Stimulated activated naive CD4-positive, alpha-beta T cell (primary cell): ENCODE measurements around the gene STK35.

Source experiments
- DNase-seq, 6 experiments: peaks; one replicate each; lab custom pipeline; 2025; lab: John Stamatoyannopoulos, UW

The STK35 gene

DNA sequence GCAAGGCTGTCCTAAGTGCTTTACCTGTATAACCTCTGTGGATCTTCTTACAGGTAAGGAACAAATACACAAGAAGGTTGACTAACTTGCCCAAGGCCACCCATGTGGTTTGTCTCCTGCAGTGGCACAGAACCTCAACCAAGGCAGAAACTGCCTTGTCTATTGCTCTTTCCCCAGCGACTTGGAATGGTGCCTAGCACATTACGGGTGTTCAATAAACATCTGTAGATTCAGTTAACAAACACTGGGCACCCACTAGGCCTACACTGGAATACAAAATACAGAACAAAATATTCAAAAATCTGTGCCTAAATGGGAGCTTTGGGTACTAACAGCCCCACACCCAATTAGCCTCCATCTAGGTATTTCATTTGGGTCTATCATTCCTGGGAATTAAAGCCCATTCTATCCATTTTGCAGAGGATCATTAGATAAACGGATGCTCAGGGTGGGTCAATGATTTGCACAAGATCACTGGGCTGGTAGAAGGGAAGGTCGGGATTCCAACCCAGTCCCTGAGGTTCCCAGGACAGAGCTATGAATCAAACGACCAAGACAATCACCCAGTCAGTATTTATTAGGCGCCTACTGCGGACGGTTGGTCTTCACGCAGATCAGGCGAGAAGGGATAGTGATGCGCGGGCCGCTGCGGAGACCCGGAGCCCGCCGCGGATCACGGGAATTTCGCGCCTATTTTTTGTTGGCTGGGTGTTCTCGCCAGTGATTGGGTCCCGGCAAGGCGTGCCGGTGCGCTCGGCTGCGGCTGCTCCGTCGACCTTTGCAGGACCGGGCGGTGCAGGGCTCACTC, at the start of gene STK35:
Gene STK35 (plus strand): TSS at position 771 of the 808 bp plus-strand sequence. CDS start 55 bp downstream, outside the sequence.
- DNase-seq, result no peak

DNA sequence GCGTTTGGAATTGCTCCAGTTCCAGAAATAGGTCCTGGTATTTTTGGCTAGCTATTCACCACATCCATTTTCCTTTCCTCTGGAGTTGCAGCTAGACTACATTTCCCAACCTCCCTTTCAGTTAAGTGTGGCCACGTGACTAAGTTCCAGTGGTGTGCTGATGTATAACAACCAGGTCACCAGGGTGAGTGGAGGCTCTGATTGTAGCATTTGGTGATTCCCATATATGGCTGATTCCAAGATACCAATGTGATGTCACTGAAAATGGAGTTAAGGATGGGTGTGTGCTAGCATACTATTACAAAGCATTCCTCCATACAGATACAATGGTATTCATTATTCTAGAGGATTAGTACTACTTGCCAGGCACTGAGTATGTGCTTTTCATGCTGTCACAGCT, 49.7 kb upstream of the STK35 start:
- no peak for DNase-seq

DNA sequence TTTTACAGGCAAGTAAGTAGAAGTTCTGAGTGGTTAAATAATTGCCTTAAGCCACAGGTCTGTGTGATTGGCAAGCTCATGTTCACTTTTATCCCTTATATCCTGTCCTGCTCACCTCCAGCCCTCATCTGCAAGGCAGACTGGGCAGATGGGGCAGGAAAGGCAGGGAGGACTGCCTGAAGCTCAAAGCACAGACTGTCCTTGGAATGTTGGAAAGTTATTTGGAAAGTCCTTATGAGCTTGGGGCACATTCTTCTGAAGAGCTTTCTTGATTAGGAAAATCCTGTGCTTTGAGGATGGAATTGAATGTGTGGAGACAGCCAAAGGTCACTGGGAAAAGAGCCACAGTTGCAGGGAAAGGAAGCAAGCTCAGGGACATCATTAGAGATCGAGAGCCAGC, 48.9 kb upstream of the STK35 start:
- no peak for DNase-seq

DNA sequence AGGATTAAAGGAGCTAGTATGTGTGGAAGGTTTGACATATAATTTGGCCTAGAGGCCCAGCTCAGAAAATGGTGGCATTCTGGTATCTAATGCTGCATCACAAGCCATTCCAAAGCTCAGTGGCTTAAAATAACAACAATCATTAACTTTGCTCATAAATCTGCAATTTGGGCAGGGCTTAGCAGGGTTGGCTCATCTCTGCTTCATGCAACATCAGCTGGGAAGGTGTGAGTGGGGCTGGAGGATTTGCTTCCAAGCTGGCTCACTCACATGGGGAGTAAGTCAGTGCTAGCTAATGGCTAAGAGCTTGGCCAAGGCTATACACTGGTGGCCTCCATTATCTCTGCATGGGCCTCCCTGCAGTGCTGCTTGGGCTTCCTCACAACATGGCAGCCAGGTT, 48.0 kb upstream of the STK35 start:
- no peak for DNase-seq

DNA sequence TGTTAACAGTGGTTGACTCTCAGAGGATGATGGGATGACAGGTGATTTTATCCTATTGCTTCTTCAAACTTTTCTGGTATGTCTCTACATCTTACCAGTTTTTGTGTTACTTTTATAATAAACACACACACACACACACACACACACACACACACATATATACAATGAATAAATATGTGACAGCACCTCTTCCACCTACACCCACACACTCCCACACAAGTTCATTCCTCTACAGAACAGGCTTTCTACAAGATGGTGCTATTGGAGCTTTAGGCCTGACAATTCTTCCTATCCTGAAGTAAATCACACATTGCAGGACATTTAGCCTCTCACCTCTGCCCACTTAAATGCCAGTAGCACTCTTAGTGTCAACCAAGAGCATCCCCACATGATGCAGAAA, 46.7 kb upstream of the STK35 start:
- DNase-seq, result no peak

DNA sequence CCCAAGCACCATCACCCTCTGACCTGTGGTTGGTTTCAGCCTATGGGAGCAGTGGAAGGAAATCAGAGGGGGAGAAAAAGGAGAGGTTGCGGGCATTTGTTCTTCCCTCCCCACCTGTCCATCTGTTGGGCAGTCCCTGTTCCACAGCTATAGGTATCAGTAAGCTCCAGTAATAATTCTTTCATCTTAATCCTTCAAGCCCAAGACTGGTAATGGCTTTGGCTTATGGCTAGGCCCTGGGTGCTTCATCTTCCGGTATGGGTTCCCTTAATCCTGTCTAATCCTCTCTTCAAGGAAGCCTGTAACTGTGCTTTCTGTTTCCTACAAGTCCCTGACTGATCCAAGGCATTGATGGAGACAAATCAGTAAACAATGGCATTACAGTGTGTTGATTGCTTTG, 42.2 kb upstream of the STK35 start:
- DNase-seq, result no peak

DNA sequence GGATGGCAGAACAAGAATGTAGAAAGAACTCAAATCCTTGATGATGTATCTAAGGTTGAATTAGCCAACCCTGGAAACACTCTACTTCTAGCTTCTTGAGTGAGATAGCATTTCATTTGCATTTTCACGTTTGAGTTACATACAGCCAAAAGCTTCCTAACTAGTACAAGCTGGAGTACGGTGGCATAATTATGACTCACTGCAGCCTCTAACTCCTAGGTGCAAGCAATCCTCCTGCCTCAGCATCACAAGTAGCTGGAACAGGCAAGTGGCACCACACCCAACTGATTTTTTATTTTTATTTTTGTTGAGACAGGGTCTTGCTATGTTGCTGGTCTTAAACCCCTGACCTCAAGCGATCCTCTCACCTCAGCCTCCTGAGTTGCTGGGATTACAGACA, 36.5 kb upstream of the STK35 start:
- no peak for DNase-seq

DNA sequence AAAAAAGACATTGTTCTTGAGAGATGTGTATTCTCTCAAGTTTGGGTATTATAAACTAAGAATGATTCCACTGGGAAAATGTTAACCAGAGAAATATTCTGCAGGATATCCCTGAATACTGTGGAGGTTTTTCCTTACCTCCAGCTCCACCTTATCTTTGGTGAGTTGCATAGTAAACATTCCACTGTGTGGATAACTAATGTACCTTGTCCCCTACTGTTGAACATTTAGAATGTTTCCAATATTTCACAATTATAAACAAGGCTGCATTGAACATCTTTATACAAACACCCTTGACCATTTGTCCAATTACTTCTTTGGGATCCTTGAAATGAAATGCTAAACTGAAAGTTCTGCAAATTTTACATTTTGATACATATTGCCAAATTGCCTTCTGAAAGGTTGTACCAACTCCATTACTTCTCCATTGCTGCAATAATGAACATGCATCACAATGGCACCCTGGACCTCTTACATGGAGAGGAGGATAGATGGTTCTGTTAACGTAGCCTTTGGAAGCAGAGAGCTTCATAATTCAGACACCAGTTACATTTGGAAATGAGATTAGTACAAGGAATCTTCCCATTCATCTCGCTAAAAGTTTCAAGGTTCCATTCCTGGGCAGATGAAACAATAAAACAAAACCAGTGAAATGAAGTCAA, 35.0 kb upstream of the STK35 start:
- DNase-seq, result no peak

DNA sequence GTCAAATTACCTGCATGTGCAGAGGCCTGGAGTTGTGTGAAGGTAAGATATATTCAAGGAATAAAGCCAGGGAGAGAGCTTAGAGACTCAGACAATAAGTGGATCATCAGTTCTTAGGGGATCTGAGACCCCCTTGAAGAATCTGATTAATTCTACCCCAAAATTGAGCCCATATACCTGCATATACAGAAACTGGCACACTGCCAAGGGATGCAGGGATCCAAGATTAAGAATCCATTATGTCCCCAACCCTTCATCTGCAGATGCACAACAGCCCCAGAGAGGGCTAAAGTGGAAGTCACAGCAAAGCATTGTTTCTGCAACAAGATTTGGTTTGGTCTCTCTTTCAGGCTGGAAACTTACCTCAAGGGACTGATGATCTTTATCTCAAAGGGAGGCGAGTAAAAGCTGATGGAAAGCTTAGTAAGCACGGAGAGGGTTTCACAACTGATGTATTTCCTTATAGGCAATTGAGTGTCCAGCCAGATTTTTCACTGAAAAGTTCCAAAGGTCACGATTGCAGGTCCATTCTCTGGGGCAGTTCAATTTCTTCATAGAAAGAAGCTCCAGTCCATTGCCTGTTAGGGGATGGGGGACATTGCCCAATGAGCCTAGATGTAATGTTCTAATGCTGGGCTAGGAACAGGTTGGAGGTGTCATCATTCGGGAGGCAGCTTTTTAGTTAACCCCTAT, 20.9 kb upstream of the STK35 start:
- no peak for DNase-seq

DNA sequence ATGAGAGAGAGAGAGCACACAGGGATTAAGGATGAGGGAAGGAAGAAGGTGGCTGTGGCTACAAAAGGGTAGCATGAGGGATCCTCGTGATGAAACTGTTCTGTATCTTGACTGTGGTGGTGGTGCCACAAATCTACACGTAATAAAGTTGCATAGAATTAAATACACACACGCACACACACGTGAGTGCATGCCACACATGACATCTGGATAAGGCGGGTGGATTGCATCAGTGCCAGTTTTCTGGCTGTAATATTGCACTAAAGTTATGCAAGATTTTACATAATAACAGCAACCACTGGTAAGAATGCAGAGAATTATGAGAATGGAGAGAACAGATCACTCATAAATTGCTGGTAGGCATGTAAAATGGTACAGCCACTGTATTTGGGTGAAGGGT, 16.9 kb upstream of the STK35 start:
- DNase-seq, result no peak

DNA sequence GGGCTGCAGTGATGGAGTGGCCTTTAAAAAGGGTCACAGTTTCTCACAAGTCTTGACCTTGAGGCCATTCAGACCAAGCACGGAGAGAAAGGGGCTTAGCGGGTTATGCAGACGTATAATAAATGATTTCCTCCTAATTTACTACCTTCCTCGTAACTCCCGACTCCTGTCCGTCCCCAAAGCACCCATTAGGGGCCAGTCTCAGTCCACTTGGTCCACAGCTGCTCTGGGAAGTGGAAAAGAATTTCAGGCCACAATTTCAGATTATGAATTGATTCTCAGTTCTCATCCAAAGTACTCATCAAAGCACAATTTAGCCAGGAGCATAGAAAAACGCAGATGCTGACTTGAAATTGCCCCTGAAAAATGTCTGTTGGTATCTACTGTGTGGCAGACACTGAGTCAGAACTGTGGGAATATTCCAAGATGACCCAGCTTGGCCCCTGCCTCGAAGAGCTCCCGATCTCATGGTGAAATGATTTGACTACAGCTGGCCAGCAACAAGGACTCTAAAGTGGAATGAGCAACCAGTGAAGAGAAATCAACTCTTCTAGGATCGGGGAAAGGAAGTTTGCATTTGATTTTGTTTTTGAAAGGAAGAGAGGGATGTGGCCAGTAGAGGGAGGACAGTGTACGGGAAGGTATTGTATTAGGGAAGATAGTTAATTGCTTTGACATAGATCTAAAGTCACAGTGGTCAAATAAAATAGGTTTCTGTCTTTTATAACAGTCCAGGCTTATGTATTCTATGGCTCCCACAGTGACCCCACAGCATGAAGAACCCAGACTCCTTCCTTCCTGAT, 15.2 kb upstream of the STK35 start:
- no peak for DNase-seq

DNA sequence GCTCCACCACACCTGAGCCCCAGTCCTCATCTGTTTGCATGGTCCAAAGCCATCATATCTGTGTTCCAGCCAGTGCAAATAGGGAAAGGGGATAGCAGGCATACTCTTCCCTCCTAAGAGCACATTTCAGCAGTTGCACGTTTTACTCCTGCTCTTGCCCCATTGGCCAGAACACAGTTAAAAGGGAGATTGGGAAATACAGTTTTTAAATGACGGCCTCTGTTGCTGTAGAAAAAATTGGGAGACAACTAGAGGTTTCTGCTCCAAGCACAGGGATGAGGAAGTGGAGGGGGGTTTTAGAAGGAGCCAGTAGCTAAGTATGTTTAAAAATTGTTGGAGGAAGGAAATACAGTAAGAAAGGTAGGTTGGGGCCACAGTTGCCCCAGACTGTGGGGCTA, 14.6 kb upstream of the STK35 start:
- DNase-seq, result no peak

DNA sequence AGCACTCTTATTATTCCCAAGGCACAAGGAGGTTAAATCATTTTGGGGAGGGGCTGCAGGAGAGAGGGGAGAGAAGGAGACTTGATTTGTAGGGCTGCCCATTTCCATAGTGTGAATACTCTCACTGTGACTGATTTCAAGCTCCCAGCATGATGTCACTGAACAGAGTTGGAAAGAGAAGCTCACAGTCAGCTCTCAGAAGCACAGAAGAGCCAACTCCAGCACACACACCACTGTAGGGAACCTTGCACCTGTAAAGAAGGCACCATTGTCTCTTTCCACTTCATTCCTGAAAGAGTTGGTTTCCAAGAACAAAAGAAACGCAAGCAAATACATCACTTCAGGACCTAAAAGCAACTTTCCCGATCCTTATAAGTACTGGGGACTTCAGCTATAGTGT, 12.7 kb upstream of the STK35 start:
- no peak for DNase-seq

DNA sequence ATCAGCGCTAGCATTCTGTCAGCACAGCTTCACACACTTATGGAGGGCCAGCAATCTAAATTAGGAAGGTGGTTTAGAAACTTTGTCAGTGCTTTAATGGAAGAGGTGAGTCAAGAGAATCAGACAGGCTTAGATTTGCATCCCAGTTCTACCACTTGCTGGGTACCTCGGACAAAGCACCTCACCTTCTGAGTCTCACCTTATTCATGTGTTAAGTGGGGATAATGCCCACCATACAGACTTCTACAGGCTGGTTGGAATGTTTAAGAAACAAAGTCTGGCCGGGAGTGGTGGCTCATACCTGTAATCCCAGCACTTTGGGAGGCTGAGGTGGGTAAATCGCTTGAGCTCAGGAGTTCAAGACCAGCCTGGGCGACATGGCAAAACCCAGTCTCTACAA, 12.2 kb upstream of the STK35 start:
- no peak for DNase-seq

DNA sequence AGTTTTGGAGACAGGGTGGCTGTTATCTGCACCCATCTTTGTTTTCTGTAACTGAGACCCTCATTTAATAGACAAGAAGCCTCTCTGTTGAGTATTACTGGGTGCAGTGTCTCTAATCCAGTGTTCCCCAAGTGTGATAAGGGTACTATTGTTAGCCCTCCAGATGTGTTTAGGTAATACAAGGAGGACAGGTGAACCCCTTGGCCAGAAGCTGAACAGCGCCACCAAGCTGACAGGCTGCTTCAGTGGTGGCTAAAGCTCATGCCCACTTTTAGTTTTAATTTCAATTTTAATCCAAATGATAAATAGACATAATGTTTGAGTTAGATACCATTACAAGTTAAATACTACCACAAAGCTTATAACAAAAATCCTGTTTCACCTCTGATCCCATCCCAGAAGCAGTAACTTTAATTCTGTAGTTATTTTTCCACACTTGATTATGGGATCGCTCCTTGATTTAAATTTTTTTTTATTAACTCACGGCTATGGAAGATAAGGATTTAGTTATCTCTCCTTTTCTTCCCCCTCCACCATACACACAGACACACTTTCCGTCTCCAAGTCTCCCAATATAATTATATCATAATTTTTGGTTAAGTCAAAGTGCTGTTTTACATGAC, 8.4 kb upstream of the STK35 start:
- no peak for DNase-seq

DNA sequence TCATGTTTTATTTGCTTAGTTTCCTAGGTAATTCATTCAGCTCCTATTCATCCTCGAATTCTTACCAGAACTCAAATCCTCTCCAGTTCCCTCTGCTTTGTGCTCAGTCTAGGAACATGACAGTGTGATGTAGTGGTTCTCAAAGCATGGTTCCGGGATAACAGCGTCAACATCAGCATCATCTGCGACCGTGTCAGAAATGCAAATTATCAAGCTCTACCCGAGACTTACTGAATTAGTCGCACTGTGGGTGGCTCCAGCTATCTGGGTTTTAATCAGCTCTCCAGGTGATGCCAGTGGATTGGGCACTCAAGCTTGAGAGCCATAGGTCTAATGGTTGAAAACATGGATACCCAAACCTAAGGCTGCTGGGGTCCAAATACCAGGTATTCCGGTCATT, 7.7 kb upstream of the STK35 start:
- no peak for DNase-seq

DNA sequence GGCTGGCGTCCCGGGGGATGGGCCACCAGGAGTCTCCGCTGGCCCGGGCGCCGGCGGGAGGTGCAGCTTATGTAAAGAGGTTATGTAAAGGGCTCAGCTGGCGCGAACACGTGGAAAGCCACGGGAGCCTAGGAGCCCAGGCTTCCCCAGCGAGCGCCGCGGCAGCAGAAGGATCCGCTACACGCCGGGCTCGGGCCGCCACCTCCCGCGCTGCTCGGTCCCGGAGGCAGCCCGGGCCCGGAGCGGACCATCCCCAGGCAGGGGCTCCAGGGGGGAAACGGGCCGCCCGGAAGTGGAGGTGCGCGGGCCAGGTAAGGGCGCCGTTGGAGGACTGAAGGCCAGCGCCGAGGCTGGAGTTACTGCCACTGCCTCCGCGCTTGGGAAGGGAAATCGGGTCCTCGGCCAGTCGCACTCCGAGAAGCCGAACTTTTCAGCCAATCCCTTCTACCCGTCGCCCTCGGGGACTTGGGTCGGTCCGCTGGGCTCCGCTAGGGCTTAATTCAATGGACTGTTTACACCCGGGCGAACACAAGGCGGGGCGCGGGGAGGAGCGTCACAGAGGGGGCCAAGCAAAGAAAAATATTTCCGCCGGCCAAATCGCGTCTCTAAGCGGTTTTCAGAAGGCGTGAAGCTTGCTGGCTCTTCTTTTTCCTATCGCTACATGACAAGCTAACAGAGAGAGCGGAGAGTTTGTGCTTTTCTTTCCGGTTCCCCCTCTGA, 398 bp downstream of the STK35 start:
- peak; percentile 82 to 99 (median 92) for DNase-seq

DNA sequence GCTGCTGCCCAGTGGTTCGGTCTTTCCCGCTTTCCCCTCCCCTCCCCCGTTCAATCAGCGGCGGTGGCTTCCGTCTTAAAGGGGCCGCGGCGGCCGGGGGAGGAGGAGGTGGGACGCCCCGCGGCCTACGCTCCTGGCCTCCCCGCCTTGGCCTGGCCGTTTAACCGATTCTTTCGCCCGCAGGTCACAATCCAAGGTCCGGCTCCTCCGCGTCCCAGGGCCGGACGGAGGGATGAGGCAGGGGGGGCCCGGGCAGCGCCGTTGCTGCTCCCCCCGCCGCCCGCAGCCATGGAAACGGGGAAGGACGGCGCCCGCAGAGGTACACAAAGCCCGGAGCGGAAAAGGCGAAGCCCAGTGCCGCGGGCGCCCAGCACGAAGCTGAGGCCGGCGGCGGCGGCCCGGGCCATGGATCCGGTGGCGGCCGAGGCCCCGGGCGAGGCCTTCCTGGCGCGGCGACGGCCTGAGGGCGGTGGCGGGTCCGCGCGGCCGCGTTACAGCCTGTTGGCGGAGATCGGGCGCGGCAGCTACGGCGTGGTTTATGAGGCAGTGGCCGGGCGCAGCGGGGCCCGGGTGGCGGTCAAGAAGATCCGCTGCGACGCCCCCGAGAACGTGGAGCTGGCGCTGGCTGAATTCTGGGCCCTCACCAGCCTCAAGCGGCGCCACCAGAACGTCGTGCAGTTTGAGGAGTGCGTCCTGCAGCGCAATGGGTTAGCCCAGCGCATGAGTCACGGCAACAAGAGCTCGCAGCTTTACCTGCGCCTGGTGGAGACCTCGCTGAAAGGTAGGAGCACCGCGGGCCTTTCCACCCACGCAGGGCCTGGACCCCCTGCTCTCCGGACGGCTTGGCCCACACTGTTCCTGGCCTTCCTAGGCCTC, 1.2 kb downstream of the STK35 start:
- peak; percentile 82 to 97 (median 93) for DNase-seq

DNA sequence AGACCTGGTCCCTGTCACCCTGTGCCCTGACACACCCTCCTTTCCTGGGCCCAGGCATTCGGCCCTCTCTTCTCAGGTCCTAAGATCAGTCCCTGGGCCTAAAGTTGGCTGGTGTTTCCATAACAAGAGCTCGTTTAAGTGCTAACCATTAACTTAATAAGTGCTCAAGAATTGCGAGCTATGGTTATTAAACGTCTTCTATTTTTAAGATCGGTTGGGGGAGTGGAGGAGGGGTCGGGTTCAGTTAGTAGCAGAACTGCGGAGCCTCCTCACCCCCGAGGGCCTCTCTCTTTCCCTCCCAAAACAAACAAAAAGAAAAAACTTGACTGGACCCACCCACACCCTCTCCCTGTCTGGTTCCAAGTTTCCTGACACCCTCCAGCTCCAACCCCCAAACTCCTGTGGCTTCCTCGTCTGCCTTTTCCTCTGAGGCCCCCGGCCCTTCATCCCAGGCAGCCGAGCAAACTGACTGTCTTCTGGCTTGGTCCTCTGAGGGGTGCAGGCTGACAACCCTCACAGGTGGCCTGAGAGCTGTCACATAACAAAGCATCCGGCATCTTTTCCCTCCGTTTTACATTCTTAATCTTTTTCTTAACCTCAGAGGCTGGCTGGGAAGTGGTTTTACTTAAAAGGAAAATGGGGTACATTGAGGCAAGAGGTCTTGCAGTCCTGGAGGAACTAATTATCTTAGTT, 2.0 kb downstream of the STK35 start:
- DNase-seq, result no peak

DNA sequence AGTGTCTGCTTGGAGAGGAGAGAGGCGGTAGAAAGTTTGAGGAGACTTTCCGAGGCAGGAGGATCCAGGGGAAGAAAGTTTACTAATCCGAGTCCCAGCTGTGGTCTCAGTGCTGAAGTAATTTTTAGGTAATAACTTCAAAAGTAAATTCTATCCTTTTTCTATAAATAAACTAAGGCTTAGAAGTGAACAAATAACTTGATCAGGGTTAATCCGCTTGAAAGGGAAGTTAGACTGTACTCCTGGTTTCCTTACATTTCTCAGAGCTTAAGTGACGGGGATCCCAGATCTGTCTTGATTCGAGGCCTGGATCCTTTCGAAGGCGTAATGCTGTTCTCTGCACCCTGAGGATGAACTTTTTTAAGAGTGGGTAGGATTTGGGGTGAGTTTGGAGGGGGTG, 2.6 kb downstream of the STK35 start:
- no peak for DNase-seq
